Measurements from ENCODE around the gene PIGZ. TPM values are rescaled to one million over a fixed set of nuclear protein-coding genes. Genes with fewer than 3 reads are reported as not detected.

Gene PIGZ
- total RNA-seq, 1 donor from 2014 or later = 9.5 TPM

DNA sequence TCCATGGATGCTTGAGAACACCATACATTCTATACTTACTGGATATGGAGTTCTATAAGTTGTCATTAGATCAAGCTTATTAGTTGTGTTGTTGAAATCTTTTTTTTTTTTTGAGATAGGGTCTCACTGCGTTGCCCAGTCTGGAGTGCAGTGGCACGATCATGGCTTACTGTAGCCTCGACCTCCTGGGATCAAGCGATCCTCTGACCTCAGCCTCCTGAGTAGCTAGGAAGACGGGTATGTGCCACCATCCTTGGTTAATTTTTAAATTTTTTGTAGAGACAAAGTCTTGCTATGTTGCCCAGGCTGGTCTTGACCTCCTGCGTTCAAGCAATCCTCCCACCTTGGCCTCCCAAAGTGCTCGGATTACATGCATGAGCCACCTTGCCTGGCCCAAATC is 13.8 kb downstream of the PIGZ start:
- Mint-ChIP-seq H3K9me3 (ENCODE audit: unreplicated experiment) (no peaks in the 10 kb centered on the region), H3K27ac (ENCODE audit: unreplicated experiment) (no peak overlapping the region), H3K4me1 (ENCODE audit: unreplicated experiment) (no peaks in the 10 kb centered on the region), H3K4me3 (ENCODE audit: unreplicated experiment) (no peak overlapping the region), H3K27me3 (ENCODE audit: unreplicated experiment) (no peaks in the 10 kb centered on the region), H3K36me3 (ENCODE audit: unreplicated experiment) (peaks cover 2% of the 10 kb centered on the region)
- DNase-seq (ENCODE audit: extremely low spot score, unreplicated experiment) = no peak
- TF ChIP-seq, protein P1, sequence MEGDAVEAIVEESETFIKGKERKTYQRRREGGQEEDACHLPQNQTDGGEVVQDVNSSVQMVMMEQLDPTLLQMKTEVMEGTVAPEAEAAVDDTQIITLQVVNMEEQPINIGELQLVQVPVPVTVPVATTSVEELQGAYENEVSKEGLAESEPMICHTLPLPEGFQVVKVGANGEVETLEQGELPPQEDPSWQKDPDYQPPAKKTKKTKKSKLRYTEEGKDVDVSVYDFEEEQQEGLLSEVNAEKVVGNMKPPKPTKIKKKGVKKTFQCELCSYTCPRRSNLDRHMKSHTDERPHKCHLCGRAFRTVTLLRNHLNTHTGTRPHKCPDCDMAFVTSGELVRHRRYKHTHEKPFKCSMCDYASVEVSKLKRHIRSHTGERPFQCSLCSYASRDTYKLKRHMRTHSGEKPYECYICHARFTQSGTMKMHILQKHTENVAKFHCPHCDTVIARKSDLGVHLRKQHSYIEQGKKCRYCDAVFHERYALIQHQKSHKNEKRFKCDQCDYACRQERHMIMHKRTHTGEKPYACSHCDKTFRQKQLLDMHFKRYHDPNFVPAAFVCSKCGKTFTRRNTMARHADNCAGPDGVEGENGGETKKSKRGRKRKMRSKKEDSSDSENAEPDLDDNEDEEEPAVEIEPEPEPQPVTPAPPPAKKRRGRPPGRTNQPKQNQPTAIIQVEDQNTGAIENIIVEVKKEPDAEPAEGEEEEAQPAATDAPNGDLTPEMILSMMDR (IDR thresholded peaks at IDR 0.05) = no peak

DNA sequence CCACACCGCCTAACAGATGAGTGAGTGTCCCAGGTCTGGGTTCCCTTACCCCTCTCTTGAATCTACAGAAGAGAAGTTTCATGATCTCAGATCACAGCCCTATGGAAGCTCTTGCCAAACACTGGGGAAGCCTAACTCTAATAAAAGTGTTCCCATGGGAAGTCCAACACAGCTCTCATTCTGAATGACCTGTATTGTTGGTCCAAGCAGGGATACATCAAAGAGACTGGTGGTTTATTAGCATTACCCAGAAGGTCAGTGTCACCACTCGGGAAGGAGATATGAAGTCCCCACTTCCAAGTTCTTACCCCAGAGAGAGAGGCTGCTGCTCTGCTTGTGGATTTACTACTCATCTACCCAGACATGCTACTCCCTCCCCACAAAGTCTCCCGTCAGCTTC is 17.3 kb downstream of the PIGZ start:
- Mint-ChIP-seq H3K9me3 (ENCODE audit: unreplicated experiment) (no peaks in the 10 kb centered on the region), H3K27me3 (ENCODE audit: unreplicated experiment) (no peaks in the 10 kb centered on the region), H3K27ac (ENCODE audit: unreplicated experiment) (no peak overlapping the region), H3K4me1 (ENCODE audit: unreplicated experiment) (no peaks in the 10 kb centered on the region), H3K36me3 (ENCODE audit: unreplicated experiment) (no peaks in the 10 kb centered on the region), H3K4me3 (ENCODE audit: unreplicated experiment) (no peak overlapping the region)
- TF ChIP-seq, protein P1 (IDR thresholded peaks at IDR 0.05) = no peak
- DNase-seq (ENCODE audit: extremely low spot score, unreplicated experiment) = no peak

DNA sequence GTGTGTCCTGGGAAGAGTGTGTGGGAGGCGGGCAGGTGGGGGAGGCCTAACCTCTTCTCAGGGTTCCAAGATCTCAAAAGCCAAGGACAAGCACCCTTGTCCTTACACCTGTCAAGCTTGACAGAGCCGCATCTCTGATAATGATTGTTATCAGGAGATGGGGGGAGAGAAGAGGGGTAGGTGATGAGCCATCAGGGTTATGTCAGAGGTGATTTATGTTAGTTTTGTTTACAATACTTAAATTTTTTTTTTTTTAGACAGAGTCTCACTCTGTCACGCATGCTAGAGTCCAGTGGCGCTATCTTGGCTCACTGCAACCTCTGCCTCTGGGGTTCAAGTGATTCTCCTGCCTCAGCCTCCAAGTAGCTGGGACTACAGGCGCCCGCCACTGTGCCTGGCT is 18.9 kb downstream of the PIGZ start:
- H3K36me3 Mint-ChIP-seq (ENCODE audit: unreplicated experiment) = peaks cover 2% of the 10 kb centered on the region
- H3K27ac Mint-ChIP-seq (ENCODE audit: unreplicated experiment) = no peak overlapping the region
- TF ChIP-seq, protein P1 (IDR thresholded peaks at IDR 0.05) = no peak
- no peak for DNase-seq (ENCODE audit: extremely low spot score, unreplicated experiment)
- H3K27me3 Mint-ChIP-seq (ENCODE audit: unreplicated experiment) = no peaks in the 10 kb centered on the region
- H3K4me1 Mint-ChIP-seq (ENCODE audit: unreplicated experiment) = peaks cover 2% of the 10 kb centered on the region
- H3K4me3 Mint-ChIP-seq (ENCODE audit: unreplicated experiment) = no peak overlapping the region
- H3K9me3 Mint-ChIP-seq (ENCODE audit: unreplicated experiment) = no peaks in the 10 kb centered on the region

DNA sequence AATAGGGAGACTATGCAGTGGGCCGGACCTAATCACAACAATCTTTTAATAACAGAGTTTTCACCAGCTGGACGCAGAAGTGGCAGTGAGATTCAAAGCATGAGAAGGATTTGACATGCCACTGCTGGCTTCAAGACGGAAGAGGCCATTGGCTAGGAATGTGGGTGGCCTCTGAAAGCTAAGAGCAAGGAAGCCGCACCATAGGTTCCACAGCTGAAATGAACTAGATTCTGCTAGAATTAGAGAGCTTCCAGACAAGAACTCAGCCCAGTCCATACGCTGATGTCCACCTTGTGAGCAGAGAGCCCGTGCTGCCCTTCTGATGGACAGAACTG is 19.4 kb downstream of the PIGZ start:
- peaks cover 7% of the 10 kb centered on the region for H3K4me1 Mint-ChIP-seq (ENCODE audit: unreplicated experiment)
- DNase-seq (ENCODE audit: extremely low spot score, unreplicated experiment) = no peak
- TF ChIP-seq, protein P1 (IDR thresholded peaks at IDR 0.05) = no peak
- H3K36me3 Mint-ChIP-seq (ENCODE audit: unreplicated experiment) = peaks cover 4% of the 10 kb centered on the region
- no peak overlapping the region for H3K4me3 Mint-ChIP-seq (ENCODE audit: unreplicated experiment)
- no peak overlapping the region for H3K27ac Mint-ChIP-seq (ENCODE audit: unreplicated experiment)
- no peaks in the 10 kb centered on the region for H3K9me3 Mint-ChIP-seq (ENCODE audit: unreplicated experiment)
- no peaks in the 10 kb centered on the region for H3K27me3 Mint-ChIP-seq (ENCODE audit: unreplicated experiment)

DNA sequence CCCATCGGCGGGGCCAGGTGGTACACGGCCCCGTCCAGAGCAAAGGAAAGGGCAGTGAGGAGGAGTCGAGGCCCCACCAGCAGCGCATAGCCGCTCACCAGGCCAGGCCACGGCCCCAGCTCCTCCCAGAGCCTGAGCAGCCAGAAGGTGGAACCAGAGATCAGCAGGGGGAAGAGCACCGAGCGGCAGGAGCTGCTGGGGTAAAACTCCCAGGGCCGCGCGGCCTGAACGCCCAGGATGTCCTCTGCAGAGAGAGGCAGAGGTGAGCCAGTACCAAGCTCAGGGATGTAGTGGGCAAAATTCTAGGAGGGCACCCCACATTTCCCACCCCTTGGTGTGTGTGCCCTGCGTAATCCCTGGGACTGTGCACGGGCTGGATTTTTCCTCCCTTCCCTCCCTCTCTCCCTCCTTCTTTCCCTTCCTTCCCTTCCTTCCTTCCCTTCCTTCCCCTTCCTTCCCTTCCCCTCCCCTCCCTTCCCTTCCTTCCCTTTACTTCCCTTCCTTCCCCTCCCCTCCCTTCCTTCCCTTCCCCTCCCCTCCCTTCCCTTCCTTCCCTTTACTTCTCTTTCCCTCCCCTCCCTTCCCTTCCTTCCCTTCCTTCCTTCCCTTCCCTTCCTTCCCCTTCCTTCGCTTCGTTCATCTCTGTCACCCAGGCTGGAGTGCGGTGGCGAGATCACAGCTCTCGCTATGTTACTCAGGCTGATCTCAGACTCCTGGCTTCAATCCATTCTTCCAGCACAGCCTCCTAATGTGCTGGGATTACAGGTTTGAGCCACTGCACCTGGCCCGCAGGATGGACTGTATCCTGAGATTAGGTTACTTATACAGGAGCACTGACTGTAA is 20.0 kb downstream of the PIGZ start:
- Mint-ChIP-seq H3K4me3 (ENCODE audit: unreplicated experiment) (no peak overlapping the region), H3K36me3 (ENCODE audit: unreplicated experiment) (peaks cover 4% of the 10 kb centered on the region), H3K27me3 (ENCODE audit: unreplicated experiment) (no peaks in the 10 kb centered on the region), H3K27ac (ENCODE audit: unreplicated experiment) (no peak overlapping the region), H3K9me3 (ENCODE audit: unreplicated experiment) (no peaks in the 10 kb centered on the region), H3K4me1 (ENCODE audit: unreplicated experiment) (peaks cover 12% of the 10 kb centered on the region)
- no peak for DNase-seq (ENCODE audit: extremely low spot score, unreplicated experiment)
- TF ChIP-seq, protein P1 (IDR thresholded peaks at IDR 0.05) = no peak

All from osteocyte (in vitro differentiated cells).